ENCODE data around the gene SLC26A1.

Gene SLC26A1

DNA sequence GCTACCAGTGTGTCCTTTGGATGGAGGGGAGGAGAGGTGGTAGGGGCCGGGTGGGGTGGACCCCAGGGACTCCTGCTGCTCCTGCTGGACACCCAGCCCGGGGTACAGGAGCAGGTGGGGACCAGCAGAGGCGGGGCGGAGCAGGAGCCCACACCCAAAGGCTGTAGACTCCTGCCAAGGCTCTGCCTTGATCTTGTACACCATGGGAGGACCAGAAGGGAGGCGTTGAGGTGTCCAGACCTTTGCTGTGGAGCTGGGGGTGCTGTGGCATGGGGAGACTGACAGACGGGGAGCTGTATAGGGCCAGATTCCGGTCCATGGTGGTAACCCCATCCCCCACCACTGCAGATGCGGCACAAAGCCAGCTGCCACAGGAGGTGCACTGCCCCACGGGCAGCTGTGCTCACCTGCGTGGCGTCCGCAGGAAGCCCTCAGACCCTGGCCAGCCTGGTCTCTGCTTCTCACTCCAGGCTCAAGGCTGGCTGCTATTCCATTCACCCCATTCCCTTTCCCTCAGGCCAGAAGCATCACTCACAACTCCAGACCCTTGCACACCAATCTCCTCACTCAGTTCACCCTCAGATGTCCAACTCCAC lies 5.0 kb upstream of the SLC26A1 start:
- DNase-seq = no peak

- DNase-seq = peak in 3 of 4 experiments; percentile 18 to 64 (median 45)
Measured at GRCh38 chr4:997375-998071, 4.3 kb upstream of the SLC26A1 start.

- no peak for DNase-seq
Measured at GRCh38 chr4:996997-997374, 3.8 kb upstream of the SLC26A1 start.

- no peak for DNase-seq
Measured at GRCh38 chr4:996030-996996, 3.1 kb upstream of the SLC26A1 start.

GRCh38 chr4:995311-996026 lies 2.3 kb upstream of the SLC26A1 start:
- peak in 2 of 4 experiments; percentile 15 to 35 for DNase-seq

DNA sequence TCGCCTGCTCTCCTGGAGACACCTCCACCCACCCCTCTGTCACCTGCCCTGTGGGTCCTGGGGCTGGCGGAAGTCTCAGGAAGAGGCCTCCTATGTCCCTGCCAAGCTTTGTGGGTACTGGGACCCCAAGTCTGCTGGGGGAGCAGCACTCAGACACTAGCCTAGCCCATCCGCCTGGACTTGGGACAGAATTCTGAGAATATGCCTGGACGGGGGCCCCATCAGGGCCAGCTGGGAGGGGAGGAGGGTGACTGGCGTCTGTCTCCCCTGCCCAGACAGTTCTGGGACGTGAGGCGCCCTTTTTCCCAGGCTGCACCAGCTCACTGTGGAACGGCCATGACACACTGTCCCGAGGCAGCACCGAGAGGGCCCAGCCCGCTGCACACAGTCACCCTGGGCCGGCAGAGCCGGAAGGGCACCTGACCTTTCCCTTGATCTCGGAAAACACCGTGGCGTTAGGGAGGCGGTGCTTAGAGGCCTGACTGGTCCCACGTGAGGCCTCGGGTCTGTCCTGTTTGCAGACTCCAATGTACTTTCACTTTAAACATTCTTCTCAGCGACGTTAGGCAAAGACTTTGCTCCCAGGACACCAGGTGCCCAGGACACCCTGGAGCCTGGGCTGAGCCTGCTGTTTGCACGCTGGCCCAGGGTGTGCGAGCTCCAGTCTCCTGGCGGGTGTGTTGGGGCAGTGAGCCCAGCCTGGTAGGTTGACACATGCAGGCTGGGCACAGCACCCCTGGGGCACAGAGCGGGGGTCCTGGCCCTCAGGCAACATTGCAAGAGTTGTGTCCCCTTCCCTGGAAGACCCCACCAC lies 700 bp downstream of the SLC26A1 start:
- DNase-seq = no peak

- no peak for DNase-seq
Measured at GRCh38 chr4:991451-992296, 1.5 kb downstream of the SLC26A1 start.

DNA sequence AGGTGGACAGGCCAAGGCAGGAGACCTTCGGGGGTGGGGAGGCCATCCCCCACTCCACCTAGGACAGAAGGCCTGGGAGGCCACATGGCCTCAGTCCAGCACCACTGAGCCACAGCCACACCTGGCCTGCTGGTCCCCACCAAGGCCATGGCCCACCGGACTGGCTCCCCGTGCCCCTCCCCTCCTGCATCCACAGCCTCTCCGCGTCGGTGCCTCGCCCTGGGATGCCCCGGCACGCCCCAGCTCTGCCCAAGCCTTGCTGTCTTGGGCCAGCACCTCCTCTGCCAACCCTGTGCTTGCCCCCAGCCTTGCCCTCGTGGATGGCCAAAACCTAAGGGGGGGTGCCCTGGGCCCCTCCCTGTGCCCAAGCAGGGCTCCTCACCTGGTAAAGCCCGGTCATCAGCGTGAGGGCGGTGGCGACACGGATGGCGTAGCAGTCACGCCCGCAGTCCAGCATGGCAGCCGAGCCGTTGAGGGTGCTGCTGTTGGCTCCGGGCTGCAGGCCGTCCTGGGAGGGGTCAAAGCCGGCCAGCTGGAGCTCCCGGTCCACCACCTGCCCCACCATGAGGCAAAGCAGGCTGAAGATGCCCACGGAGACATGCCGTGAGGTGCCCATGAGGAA lies 2.3 kb downstream of the SLC26A1 start:
- DNase-seq = no peak

GRCh38 chr4:989722-990471 lies 3.3 kb downstream of the SLC26A1 start:
- no peak for DNase-seq

DNA sequence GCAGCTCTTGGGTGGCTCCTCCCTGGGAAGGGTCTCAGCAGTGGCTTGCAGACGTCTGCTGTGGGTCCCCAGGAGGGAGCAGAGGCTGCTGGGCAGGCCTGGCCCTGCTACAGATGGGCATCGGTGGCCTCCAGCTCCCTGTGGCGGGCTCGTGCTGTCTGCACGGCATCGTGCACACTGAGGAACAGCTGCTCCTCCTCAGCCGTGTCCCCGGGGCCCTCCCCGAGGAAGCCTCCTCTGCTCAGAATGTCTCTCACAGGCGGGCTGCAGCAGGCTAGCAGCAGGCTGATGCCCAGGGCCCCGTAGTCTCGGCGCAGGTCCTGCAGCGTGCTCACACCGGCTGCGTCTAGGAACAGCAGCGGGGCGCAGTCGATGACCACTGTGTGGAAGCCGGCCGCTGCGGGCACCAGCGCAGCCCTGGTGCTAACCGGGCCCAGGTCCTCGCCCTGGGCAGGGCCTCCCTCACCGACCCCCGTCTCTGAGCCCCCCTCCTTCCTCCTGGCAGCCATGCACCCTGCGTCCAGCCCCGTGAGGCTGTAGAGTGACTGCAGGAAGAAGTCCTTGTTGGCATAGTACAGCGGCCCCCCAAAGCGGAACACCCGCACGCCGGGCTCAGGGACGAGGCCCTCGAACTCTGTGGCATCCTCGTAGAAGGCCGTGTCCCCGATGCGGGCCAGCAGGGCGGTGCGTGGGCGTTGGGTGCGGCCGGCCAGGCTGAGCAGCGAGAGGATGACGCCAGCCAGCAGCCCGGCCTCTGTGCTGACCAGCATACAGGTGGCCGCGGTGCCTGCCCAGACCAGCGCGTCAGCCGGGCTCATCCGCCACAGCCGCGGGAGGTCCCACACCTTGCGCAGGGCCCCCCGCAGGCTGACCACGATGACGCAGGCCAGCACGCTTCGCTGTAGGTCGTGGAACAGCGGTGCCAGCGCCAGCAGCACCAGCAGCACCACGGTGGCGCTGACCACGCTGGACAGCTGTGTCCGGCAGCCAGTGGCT lies 4.2 kb downstream of the SLC26A1 start:
- DNase-seq = no peak

GRCh38 chr4:987624-988513 lies 5.3 kb downstream of the SLC26A1 start:
- DNase-seq = no peak

- peak; percentile 82 to 95 (median 90) for DNase-seq
Measured at GRCh38 chr4:986879-987623, 6.2 kb downstream of the SLC26A1 start, which contains the start of gene IDUA. Gene IDUA, plus strand, starts transcription at chr4:987044. Its CDS starts 41 bp downstream, at chr4:987085.

- no peak for DNase-seq
Measured at GRCh38 chr4:986428-986878, 6.8 kb downstream of the SLC26A1 start.

GRCh38 chr4:985123-985830 lies 7.9 kb downstream of the SLC26A1 start:
- DNase-seq = peak; percentile 71 to 88 (median 82)

DNA sequence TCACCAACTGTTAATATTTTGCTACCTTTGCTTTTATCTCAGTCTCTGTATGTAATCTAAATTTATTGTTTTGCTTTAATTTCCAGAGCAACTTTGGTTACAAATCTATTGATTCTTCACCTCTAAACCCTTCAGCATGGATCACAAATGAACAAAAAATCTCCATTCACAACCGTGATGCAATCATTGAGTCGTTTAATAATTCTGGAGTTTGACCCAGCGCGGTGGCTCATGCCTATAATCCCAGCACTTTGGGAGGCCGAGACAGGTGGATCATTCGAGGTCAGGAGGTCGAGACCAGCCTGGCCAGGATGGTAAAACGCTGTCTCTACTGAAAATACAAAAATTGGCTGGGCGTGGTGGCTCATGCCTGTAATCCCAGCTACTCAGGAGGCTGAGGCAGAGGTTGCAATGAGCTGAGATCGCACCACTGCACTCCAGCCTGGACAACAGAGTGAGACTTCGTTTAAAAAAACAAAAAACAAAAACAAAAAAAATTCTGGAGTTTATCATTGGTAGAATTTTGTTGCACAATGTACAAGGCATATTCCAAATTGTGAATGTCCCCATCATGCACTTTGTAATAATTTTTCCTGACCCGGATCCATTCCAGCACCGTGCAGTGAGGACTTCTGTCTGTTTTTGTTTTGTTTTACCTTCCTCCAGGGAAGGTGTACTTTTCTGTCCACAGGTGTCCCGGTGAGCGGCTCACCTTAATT lies 8.7 kb downstream of the SLC26A1 start:
- DNase-seq = no peak
